PFSK-1 (cell line): ENCODE results near the gene SCGB3A2.

Experiments
- FOXP2 ChIP-seq: optimal IDR thresholded peaks from 2 replicates; pipeline ENCODE3; 2011; ENCODE audit warnings: borderline replicate concordance, control low read depth, inconsistent platforms; ENCODE audit not compliant: insufficient read depth; ENCODE audit errors: extremely low read length, extremely low read depth
- POLR2AphosphoS5 ChIP-seq: IDR thresholded peaks from 2 replicates; pipeline ENCODE4 v1.6.1; 2012; ENCODE audit warnings: low read depth, mild to moderate bottlenecking, control low read depth, low read length, moderate library complexity
- REST ChIP-seq, 2 experiments: IDR thresholded peaks; 2 replicates each; pipeline versions ENCODE4 v1.6.1 to v1.8.0; 2011 to 2012; ENCODE audit warnings: low read depth in 2 of 2, low read length in 2 of 2, control low read depth in 1 of 2, inconsistent platforms in 1 of 2, mild to moderate bottlenecking in 1 of 2, moderate library complexity in 1 of 2; ENCODE audit not compliant: insufficient read depth in 1 of 2
- SIN3A ChIP-seq: IDR thresholded peaks from 2 replicates; pipeline ENCODE4 v1.6.1; 2012; ENCODE audit warnings: mild to moderate bottlenecking, low read length, moderate library complexity, borderline replicate concordance; ENCODE audit not compliant: insufficient read depth
- TAF1 ChIP-seq: IDR thresholded peaks from 2 replicates; pipeline ENCODE4 v1.6.1; 2012; ENCODE audit warnings: low read length, control low read depth, borderline replicate concordance; ENCODE audit not compliant: insufficient read depth

SCGB3A2 gene

GRCh38 chr5:147857302-147858129 is 21.0 kb upstream of the SCGB3A2 start:
- TF ChIP-seq REST (IDR thresholded peaks at IDR 0.05; ENCODE audit: insufficient read depth in 1 of 2, low read depth in 2 of 2, low read length in 2 of 2) (no peak), FOXP2 (no peak), POLR2AphosphoS5 (no peak), SIN3A (no peak), TAF1 (no peak)

- no peak for TF ChIP-seq TAF1
- no peak for TF ChIP-seq FOXP2
- no peak for TF ChIP-seq POLR2AphosphoS5
- TF ChIP-seq SIN3A, result no peak
- TF ChIP-seq REST (IDR thresholded peaks at IDR 0.05; ENCODE audit: insufficient read depth in 1 of 2, low read depth in 2 of 2, low read length in 2 of 2), result no peak
Observed at GRCh38 chr5:147858565-147858964, 19.9 kb upstream of the SCGB3A2 start.

- TF ChIP-seq SIN3A (no peak), POLR2AphosphoS5 (no peak), FOXP2 (no peak)
Observed at GRCh38 chr5:147859962-147860640, 18.4 kb upstream of the SCGB3A2 start.

DNA sequence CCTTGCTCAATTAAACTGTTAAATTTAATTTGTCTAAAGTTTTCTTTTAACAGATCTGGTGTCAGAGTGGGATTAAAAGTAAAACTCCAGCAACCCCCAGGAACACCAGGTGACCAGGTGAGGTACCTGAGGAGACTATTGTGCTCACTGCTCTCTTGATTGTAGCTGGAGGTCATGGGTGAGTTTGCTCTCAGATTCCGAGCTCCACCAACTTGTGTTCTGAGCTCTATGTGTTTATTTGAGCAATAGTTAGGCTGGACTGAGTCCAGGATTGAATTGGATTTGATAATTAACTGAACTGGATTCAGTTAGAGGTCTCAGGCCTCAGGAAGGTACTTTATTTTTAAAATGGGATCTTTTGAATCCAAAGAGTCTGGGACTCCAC is 17.9 kb upstream of the SCGB3A2 start:
- TF ChIP-seq POLR2AphosphoS5 (no peak), TAF1 (no peak), REST (IDR thresholded peaks at IDR 0.05; ENCODE audit: insufficient read depth in 1 of 2, low read depth in 2 of 2, low read length in 2 of 2) (no peak), SIN3A (no peak), FOXP2 (no peak)

- no peak for TF ChIP-seq TAF1
- no peak for TF ChIP-seq SIN3A
- TF ChIP-seq POLR2AphosphoS5, result no peak
- no peak for TF ChIP-seq REST (IDR thresholded peaks at IDR 0.05; ENCODE audit: insufficient read depth in 1 of 2, low read depth in 2 of 2, low read length in 2 of 2)
- TF ChIP-seq FOXP2, result no peak
Observed at GRCh38 chr5:147863454-147864158, 14.9 kb upstream of the SCGB3A2 start.
